ENCODE measurements around the gene NPM3. TPM values are rescaled to one million over a fixed set of nuclear protein-coding genes. Genes with fewer than 3 reads are reported as not detected.

Gene NPM3
- total and polyA plus RNA-seq, 2 of the 13 experiments (the other 11 are each of a cell fraction or from before 2014, with no cell fraction given), result 47.6 to 129 TPM

DNA sequence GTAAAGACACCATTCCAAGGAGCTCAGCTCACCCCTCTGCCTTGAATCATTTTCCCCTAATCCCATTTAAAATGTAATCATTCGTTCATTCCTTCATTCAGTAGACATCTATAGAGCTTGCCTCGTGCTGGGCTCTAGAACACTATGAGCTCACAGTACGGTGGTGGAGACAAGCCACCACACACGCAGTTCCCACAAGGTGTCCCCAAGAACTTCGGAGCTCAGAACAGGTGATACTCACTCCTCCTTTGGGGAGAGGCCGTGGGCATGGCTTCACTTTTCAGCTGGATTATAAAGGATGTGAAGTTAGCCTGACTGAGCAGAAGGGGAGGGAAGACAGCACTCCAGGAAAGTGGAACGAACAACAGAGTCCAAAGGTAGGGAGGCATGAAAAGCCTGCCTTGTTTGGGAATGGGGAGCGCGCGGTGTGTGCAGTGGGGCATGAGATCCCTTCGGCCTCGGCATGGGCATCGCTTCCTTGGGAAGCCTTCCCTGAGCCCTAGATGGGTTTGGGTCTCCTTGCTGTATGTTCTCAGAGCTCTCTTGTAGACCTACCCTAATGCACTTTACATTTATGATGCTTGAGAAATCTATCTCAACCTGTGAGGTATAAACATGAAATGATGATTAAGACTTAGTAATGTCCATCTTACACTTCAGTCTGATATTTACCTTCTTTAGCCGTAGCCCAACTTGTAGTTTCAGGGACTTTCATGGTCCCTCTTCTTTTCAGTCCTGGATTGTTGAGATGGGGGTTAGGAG is 35.8 kb upstream of the NPM3 start:
- BruUV-seq (replicated peaks), result TSS peak; percentile 91
- in situ Hi-C loops (cut with HindIII; ENCODE audit: extremely low pct_ligation_motif_present, low pct_unique_long_range_greater_than_20kb), result no loop called here
- no peaks in the 10 kb centered on the region for H3K9me3 ChIP-seq (ENCODE audit: low read length)
- H3K27me3 ChIP-seq (ENCODE audit: control insufficient read depth in 1 of 2, insufficient read depth in 2 of 2, low read length in 2 of 2), result no peaks in the 10 kb centered on the region; a peak in 1 of 5 replicates
- FAIRE-seq, result no peak
- H2AFZ ChIP-seq (ENCODE audit: low read length), result peak overlapping the region; percentile 83
- 2% methylated on average over 14 of the region's 14 CpGs for WGBS (ENCODE audit: low lambda C conversion rate)
- CTCF ChIA-PET (ENCODE audit: low intra/inter-chr PET ratio, low total read pairs), result no interaction called here
- peak overlapping the region; percentile 75 for H3K9ac ChIP-seq (ENCODE audit: insufficient read depth, low read depth, low read length)
- peak; percentile 75 for ATAC-seq
- peaks cover 35% of the 10 kb centered on the region for H3K4me1 ChIP-seq (ENCODE audit: insufficient read depth, low read length)
- H3K27ac ChIP-seq (ENCODE audit: extremely low read length, insufficient read depth, low read length), result peak overlapping the region; percentile 91
- H3K79me2 ChIP-seq (ENCODE audit: insufficient read depth, low read length), result peaks cover 52% of the 10 kb centered on the region
- H4K20me1 ChIP-seq (ENCODE audit: insufficient read depth, low read length), result peaks cover 35% of the 10 kb centered on the region
- DNase-seq (ENCODE audit: low spot score), result peak; percentile 76
- H3K4me2 ChIP-seq (ENCODE audit: low read depth, low read length), result peak overlapping the region; percentile 78
- no peaks in the 10 kb centered on the region; a peak in 1 of 5 replicates for H3K36me3 ChIP-seq (replicated peaks in 1 of 2; ENCODE audit: control insufficient read depth in 1 of 2, insufficient read depth in 2 of 2, low read length in 2 of 2)
- POLR2A ChIA-PET, result interaction anchor here (0.6 to 2.3 kb wide), 12 partner anchors 18 to 756 kb away, joined by 3 to 17 read pairs (median 3); partner anchors contain the start of gene NPM3
- H3K4me3 ChIP-seq (replicated peaks in 1 of 3; ENCODE audit: insufficient read depth in 1 of 3, low read depth in 2 of 3, low read length in 3 of 3), result peak overlapping the region; percentile 63 to 76 (median 70)
- intact Hi-C loops (cut with micrococcal nuclease; ENCODE audit: unreplicated experiment), result loop anchor here (2.0 to 10.0 kb wide), 2 partner anchors 18 to 686 kb away; partner anchors contain the start of genes ACTR1A and SUFU
- no peak for TF ChIP-seq PLRG1 (conservative IDR thresholded peaks at IDR 0.05)
- TF ChIP-seq SRF (IDR thresholded peaks at IDR 0.05; ENCODE audit: low read depth, low read length), result peak; percentile 68; the same call in 1 of the 2 replicates
- peak; percentile 16; the same call in 1 of the 2 replicates for TF ChIP-seq YEATS4 (CRISPR knock-in tag; IDR thresholded peaks at IDR 0.05; ENCODE audit: borderline replicate concordance)
- TF ChIP-seq, protein P1, sequence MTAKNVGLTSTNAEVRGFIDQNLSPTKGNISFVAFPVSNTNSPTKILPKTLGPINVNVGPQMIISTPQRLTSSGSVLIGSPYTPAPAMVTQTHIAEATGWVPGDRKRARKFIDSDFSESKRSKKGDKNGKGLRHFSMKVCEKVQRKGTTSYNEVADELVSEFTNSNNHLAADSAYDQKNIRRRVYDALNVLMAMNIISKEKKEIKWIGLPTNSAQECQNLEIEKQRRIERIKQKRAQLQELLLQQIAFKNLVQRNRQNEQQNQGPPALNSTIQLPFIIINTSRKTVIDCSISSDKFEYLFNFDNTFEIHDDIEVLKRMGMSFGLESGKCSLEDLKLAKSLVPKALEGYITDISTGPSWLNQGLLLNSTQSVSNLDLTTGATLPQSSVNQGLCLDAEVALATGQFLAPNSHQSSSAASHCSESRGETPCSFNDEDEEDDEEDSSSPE (CRISPR knock-in tag; IDR thresholded peaks at IDR 0.05), result 0 out of 2 replicates have a peak, but pooled peaks have one; percentile 23
- 0 out of 2 replicates have a peak, but pooled peaks have one; percentile 28 for TF ChIP-seq ZNF598 (CRISPR knock-in tag; IDR thresholded peaks at IDR 0.05; ENCODE audit: borderline replicate concordance)
- TF ChIP-seq, protein P2, sequence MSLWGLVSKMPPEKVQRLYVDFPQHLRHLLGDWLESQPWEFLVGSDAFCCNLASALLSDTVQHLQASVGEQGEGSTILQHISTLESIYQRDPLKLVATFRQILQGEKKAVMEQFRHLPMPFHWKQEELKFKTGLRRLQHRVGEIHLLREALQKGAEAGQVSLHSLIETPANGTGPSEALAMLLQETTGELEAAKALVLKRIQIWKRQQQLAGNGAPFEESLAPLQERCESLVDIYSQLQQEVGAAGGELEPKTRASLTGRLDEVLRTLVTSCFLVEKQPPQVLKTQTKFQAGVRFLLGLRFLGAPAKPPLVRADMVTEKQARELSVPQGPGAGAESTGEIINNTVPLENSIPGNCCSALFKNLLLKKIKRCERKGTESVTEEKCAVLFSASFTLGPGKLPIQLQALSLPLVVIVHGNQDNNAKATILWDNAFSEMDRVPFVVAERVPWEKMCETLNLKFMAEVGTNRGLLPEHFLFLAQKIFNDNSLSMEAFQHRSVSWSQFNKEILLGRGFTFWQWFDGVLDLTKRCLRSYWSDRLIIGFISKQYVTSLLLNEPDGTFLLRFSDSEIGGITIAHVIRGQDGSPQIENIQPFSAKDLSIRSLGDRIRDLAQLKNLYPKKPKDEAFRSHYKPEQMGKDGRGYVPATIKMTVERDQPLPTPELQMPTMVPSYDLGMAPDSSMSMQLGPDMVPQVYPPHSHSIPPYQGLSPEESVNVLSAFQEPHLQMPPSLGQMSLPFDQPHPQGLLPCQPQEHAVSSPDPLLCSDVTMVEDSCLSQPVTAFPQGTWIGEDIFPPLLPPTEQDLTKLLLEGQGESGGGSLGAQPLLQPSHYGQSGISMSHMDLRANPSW (CRISPR knock-in tag; IDR thresholded peaks at IDR 0.05; ENCODE audit: borderline replicate concordance), result 0 out of 2 replicates have a peak, but pooled peaks have one; percentile 11
- no peak for TF ChIP-seq REPIN1 (CRISPR knock-in tag; IDR thresholded peaks at IDR 0.05; ENCODE audit: borderline replicate concordance, low read depth)
- TF ChIP-seq ZNF331 (CRISPR knock-in tag; IDR thresholded peaks at IDR 0.05), result peak; percentile 42; the same call in 1 of the 2 replicates
- TF ChIP-seq HDAC2 (CRISPR knock-in tag; IDR thresholded peaks at IDR 0.05), result 0 out of 2 replicates have a peak, but pooled peaks have one; percentile 26
- no peak for TF ChIP-seq LCORL (IDR thresholded peaks at IDR 0.05)
- no peak for TF ChIP-seq LCORL (CRISPR knock-in tag; IDR thresholded peaks at IDR 0.05)
- no peak for TF ChIP-seq SRSF1 (optimal IDR thresholded peaks at IDR 0.05; ENCODE audit: low read depth, low read length)
- 0 out of 2 replicates have a peak, but pooled peaks have one; percentile 18 for TF ChIP-seq ZNF501 (CRISPR knock-in tag; IDR thresholded peaks at IDR 0.05)
- no peak; the same call in 1 of the 2 replicates for TF ChIP-seq ZNF446 (CRISPR knock-in tag; IDR thresholded peaks at IDR 0.05)
- TF ChIP-seq CCDC6 (CRISPR knock-in tag; IDR thresholded peaks at IDR 0.05), result no peak
- peak; percentile 87 for TF ChIP-seq ZC3H4 (CRISPR knock-in tag; IDR thresholded peaks at IDR 0.05; ENCODE audit: borderline replicate concordance)
- no peak for TF ChIP-seq RAD51 (IDR thresholded peaks at IDR 0.05; ENCODE audit: borderline replicate concordance)
- peak; percentile 43 to 66 for TF ChIP-seq POLR2A (IDR thresholded peaks at IDR 0.05; ENCODE audit: insufficient read depth in 1 of 2, low read depth in 2 of 2, low read length in 2 of 2)
- TF ChIP-seq CBFB (CRISPR knock-in tag; IDR thresholded peaks at IDR 0.05), result no peak
- TF ChIP-seq SRY (CRISPR knock-in tag; IDR thresholded peaks at IDR 0.05), result no peak
- peak; percentile 89 for TF ChIP-seq ZNF24 (IDR thresholded peaks at IDR 0.05)
- peak; percentile 76 for TF ChIP-seq CBX1 (IDR thresholded peaks at IDR 0.05; ENCODE audit: low read depth)
- TF ChIP-seq SAP130 (CRISPR knock-in tag; IDR thresholded peaks at IDR 0.05; ENCODE audit: low read depth), result no peak; the same call in none of the 2 replicates

All from HepG2 (cell line).